Measurements from ENCODE around the gene LRCOL1.

The LRCOL1 gene

DNA sequence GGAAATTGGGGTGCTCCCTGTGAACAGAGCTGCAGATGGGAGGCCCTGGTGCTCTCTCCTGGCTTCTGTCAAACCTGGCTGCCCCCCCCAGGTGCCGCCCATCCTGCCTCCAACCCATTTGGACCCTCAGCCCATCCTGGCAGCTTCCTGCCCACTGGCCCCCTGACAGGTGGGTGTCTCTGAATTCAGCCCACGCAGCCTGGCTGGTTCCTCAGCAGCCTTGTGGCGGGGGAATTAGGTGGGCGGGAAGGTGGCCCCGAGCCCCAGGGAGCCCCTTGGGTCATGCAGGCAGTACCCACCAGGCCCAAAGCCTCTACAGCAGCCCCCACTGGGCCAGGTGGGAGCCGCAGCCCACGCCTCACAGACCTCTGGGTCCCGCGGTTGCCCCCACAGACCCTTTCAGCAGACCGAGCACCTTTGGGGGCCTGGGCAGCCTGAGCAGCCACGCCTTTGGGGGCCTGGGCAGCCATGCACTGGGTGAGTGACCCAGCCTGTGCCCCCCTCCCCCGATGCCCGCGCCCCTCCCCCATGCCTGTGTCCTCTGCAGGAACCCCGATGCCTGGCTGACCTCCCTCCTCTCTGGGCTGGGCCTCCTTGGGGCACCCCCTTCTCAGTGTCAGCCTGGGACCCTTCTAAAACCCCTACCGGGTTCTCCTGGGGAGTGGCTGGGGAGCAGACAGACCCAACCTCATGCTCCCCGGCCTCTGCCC, 28.9 kb downstream of the LRCOL1 start:
- no peak for DNase-seq

DNA sequence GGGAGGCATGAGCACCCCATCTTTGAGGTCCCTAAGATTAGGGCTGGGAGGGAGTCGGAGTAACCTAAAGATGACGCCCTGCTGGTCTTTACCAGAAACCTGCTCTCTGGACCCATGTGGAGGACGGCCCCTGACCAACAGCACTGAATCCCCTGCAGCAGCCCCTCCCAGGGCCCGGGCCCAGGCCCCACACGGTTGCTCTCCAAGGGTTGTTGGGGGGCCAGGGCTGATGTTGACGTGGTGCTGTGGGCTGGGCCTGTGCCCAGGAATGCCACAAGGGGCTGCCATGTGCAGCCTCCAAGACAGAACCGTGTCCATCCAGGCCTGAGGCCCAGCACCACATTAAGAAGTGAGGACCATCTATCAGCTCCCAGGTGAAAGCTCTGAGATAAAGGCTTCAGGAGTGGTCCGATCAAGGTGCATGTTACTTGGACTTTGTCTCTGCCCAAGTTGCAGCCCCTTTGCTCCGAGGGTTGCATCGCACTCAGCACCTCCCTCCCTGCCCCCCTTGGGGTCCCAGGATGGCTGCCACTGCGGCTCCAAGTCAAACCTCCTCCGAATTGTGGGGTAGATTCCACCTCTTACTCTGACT, 29.6 kb downstream of the LRCOL1 start:
- no peak for DNase-seq

DNA sequence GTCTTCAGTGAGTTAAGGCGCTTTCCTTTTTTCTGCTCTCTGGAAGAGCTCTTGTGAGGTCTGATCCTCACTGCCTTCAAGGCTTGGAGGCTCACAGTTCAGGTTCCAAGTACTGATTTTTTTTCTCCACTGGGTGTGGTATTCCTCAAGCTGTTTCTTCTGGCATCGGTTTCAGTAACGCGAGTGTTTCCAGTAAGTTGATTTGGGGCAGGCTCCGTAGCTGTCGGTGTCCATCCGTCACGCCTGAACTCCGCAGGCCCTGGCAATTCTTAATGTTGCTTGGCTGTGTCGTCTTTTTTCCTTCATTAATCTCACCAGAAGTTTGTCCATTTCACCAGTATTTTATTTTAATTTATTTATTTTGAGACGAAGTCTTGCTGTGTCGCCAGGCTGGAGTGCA, 30.6 kb downstream of the LRCOL1 start:
- DNase-seq: no peak

DNA sequence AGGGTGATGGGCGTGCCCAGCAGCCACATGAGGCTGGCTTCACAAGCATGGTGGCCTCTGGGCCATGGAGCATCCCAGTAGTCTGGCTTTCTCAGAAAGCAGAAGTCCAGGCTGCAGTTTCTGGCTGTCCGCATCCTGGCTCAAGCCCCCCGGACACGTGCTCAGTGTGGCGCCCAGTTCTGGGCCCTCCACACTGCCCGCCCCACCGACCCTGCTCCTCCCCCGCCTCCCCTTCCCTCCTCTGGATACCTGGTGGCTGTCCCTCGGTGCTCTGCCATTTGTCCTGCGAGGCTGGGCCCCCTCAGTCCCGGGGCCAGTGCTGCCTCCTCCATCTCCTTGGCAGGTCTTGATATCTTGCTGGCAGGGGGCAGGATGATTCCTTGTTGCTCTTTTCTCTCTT, 31.6 kb downstream of the LRCOL1 start:
- DNase-seq: no peak

DNA sequence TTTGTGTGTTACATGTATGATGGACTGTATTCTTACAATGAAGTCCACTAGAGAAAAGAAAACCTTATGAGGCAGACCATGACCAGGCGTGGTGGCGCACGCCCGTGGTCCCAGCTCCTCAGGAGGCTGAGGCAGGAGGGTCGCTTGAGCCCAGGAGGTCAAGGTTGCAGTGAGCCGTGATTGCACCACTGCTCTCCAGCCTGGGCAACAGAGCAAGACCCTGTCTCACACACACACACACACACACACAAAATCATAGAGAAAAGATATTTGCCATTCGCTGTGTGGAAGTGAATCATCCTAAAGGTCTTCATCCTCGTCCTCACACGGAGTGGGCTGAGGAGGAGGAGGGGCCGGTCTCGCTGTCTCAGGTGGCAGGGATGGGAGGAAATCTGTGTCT, 32.3 kb downstream of the LRCOL1 start:
- DNase-seq: no peak

DNA sequence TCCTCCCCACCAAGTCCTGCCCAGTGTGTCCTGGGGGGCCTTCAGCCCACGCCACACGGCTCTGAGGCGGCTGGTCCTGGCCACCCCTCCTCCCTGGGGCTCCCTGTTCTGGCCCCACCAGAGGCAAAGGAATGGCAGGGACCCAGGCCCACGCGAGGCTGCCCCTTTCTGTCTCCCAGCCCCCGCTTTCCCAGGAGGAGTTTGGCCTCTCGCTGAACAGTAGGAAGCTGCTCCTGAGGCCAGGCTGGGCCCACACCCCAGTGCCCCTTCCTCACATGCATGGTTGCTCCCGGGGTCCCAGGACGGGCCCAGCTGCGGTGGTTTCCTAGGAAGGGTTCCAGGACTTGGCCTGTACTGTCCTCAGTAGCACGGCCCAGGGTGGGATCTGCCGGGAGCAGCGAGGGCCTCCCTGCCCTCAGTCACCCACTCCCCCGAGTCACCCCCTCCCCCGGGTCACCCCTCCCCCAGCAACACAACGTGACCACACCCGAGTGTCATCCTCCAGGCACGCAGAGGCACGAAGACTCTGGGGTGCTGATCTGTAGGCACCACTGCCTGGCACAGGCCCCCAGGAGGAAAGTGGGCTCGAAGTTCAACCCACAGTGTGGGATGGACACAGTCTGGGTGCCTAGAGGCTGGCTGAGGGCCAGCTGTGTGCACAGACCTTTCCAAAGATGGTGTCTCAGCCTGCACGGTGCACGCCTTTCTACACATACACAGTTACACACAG, 33.0 kb downstream of the LRCOL1 start:
- no peak for DNase-seq

DNA sequence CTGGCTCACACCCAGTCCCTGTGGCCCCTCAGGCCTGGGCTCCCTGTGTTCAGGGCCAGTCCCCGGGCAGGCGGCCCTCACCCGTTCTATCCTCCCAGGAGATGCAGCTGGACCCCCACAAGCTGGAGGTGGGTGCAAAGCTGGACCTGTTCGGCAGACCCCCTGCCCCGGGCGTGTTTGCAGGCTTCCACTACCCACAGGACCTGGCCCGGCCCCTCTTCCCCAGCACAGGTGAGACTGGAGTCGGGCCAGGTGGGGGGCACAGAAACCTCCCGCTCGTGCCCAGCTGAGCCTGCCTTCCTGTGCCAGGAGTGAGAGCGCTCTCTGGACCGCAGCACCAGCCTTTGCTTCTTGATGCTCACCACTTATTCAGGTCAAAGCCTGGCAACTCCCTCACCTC, 33.7 kb downstream of the LRCOL1 start:
- DNase-seq: no peak

DNA sequence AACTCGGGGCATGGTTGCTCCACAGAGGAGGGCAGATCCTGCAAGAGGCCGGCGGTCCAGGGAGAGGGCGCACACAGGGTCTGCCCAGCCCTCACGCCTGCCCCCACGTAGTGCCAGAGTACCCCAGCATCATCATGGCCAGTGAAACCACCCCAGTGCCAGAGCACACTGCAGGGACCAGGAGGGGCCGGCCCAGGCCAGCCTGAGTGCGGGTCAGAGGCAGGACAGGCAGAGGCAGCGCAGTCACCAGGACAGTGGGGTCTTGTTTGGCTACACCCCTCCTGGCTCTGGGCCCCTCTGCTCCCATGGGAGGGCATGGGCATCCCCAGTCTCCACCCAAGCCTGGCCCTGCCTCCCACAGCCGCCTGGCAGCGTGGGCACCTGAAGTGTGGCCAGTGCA, 34.7 kb downstream of the LRCOL1 start:
- DNase-seq: no peak

DNA sequence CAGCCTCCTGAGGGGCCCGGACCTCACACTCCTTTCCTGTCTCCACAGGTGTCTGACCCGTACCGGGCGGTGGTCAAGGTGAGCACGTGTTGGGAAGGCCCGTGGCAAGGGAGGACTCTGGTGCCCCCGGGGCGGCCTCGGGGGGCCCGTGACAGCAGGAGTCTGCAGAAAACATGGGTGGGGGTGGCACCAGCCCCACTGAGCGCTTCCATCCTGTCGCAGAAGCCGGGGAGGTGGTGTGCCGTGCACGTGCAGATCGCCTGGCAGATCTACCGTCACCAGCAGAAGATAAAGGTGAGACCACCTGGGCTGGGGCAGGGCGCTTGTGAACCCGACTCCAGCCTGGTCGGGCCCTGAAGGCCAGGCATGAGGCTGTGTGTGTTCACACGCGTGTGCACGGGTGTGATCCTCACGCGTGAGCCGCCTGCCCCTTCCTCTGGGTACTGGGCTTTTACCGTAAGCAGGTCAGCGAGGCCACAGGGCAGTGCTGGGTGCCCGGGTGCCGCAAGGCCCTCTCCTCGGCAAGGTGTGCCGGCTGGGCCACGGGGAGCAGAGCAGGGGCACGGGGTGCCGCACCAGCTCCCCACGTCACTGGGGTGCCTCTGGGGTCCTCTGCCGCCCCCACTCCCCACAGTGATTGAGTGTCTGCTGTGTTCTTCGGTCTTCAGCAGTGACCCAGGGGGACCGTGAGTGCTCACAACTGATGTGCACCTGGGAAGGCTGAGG, 35.9 kb downstream of the LRCOL1 start:
- DNase-seq: no peak

DNA sequence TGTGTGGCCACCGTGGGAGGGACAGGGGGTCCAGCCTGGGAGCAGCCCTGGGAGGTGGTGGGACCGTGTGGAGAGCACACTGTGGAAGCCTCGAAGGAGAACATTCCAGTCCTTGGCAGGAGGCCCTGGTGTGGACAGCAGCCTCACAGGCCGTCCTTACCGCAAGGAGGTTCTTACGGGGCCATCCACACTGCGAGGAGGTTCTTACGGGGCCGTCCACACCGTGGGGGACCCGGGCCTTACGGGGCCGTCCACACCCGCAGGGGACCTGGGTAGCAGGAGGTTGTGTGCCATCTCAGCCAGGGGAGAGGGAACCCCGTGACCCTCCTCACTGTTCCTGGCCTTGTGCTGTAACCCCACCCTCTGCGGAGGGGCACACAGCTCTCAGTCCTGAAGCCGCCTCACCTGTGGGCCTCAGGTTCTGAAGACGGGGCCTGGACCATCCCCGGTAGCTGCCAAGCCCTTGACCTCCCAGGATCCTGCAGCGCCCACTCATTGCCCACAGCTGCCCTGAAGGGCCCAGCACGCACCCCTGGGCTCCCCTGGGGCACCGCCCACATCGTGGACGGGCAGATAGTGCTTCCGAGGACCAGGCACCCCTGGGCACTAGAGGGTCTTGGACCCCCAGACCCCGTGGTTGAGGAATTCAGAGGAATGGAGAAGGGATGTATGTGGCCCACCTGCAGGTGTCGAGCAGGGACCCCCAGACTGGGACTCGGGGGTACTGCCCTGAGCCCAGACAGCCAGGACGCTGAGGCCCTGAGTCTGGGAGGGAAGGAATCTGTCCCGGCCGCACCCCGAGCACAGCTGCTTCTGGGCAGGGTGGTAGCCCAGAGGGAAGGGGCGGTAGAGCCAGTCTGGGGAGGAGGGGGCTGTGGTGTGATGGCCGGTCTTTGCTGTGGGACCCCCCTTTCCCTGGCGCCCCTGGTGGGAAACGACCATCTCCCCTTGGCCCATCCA, 37.3 kb downstream of the LRCOL1 start:
- DNase-seq: no peak

DNA sequence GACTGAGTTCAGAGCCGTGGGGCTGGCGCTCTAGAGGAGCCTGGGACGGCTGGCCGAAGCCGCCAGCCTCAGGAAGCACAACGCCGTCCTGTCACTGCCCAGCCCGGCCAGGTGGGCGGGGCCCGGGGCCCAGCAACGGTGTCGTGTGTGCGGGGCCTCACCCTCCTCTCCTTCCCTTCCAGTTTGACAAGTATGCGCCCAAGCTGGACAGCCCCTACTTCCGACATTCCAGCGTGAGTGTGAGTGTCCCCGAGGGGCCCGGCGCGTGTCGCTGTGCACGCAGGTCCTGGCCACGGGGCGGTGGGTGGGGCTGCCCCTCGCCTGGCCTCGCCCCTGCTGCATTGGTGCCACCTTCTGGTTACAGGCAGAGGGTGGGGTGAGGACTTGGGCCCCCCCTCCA, 38.3 kb downstream of the LRCOL1 start:
- DNase-seq: no peak

DNA sequence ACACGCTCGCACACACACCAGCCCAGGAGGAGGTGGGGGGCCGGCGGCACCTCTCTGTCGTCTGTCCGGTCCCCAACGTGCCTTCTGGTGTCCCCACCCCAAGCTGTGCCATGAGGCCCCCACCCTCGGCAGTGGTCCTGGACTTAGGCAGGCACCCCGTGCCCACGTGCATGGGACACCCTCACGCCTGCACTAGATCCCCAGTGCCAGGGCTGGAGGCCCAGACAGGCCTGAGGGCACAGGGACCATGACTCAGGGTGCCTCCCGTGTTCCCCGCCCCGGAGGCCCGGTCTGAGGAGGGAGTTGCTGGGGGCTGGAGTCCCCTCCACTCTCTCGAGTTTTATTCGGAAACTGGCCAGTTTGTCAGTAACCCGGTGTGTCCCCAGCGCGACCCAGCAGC, 38.8 kb downstream of the LRCOL1 start:
- DNase-seq: no peak

DNA sequence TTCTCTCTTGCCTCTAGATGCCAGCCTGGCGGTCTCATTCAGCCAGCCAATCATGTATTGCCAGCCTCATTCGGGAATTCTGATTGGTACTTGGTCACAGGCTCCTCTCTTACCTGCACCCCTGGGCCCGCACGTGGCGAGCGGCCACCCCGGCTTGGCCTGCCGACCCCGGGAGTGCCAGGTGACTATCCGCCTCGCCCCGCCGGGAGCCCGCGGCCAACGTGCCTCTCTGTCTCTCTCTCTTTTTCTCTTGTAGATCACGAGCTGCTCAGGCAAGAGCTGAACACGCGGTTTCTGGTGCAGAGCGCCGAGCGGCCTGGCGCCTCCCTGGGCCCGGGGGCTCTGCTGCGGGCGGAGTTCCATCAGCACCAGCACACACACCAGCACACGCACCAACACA, 39.3 kb downstream of the LRCOL1 start:
- DNase-seq: no peak

DNA sequence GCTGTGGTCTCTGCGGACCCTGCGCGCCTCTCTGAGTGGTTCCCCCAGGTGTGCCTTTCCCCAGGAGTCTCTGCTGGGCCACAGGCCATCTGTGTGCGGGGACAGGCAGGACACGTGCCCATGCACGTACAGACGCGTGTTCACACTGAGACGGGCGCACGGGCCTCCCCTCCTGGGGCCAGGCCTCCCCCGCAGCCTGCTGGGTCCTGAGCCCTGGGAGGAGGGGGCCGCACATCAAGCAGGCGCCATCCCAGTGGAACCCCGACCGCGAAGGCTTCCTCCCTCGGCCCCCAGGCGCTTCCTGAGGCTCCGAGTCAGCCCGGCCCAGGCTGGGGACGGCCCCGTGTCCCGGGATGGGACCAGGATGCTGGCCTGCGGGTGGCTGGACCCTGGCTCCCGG, 39.7 kb downstream of the LRCOL1 start:
- DNase-seq: no peak

DNA sequence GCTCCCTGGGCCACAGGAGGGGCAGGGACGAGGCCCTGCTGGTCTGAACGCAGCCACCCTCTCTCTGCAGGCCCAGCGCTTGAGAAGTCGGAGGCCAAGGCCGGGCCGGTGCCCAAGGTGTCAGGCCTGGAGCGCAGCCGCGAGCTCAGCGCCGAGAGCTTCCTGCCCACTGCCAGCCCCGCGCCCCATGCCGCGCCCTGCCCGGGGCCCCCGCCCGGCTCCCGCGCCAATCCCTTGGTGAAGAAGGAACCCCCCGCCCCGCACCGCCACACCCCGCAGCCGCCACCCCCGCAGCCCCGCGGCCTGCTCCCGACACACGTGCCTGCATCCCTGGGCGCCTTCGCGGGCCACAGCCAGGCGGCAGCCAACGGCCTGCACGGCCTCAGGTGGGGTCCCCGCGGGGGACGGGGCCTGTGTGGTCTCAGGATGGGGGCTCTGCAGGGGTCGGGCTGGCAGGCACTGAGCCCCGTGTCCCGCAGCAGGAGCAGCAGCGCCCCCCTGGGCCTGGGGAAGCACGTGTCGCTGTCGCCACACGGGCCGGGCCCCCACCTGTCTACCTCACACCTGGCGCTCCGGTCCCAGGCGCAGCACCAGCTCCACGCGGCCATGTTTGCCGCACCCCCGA, 40.4 kb downstream of the LRCOL1 start:
- no peak for DNase-seq

DNA sequence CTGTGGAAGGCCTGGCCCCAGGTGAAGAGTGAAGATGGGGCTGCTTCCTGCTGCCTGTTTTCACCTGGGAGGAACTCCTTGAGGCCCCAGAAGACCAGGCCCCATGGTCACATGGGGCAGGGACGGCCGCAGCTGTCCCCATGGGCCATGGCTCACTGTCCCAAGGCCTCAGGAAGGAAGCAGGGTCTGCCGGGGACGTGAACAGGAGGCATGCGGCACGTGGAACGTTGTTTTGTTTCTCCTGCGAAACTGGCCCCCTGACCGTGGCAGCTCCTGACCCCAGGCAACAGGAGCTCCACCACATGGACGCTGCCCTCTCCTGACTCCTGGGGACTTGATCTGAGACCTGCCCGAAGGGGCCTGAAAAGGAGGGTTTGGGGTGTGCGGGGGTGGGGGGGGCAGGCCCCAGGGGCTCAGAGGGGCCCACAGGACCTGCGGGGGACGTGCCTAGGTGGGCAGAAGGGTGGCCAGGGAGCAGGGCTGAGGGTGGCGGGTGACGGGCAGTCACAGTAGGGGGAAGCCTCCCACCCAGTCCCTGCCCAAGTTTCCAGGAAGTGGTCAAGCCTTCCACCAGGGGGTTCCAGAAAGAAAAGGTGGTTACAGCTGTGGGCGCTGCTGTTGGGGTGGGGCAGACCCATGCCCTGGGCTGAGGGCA, 41.4 kb downstream of the LRCOL1 start:
- no peak for DNase-seq

DNA sequence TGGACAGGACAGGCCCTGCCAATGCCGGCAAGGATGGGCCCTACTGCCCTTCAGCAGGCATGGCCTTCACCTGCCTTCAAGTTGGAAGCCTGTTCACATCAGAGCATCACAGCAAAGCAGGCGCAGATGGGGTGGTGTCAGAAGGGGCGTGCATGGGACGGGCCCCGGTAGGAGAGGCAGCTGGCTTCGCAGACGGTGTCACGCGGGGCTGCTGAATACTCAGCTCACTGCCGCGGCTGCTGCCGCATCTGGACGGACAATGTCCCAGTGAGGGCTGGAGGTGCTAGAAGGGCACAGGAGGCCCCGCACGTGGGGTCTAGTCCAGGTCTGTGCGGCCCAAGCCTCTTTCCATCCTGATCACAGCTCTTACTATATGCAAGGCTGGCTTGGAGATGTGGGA, 42.1 kb downstream of the LRCOL1 start:
- no peak for DNase-seq

DNA sequence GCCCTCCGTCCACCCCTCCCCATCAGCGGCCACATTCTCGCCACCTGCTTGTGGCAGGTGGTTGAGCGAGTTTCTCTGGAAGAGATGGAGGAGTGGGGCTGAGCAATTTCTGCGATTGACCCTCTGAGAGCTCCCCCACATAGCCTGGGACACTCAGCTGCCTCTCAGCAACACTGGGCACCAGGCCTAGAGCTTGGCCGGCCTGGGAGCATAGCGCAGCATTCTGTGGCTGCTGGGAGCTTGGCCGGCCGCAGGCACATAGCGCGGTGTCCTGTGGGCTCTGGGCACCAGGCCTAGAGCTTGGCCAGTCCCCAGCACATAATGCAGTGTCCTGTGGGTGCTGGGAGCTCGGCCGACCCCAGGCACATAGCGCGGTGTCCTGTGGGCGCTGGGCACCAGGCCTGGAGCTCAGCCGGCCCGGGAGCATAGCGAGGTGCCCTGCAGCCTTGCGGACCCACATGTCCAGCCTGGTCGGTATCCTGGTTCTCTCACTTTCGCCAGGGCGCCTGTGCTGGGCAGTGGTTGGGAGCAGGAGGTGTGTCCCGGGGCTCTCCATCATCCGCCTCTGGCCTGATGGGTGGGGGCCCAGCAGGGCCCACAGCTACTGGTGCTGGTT, 43.8 kb downstream of the LRCOL1 start:
- DNase-seq: peak; percentile 74

DNA sequence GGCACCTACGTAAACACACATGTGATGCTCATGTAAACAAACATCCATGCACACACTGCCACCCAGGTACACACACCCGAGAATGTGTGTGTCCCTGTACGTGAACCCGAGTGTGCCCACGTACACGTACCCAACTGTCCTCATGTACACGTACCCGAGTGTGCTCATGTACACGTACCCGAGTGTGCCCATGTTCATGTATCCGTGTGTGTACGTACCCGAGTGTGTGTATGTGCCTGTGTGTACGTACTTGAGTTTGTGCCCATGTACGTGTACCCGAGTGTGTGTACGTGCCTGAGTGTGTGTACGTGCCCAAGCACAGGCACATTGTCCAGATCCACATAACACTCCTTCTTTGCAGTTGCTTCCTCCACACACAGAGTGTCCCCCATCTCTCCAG, 45.0 kb downstream of the LRCOL1 start:
- no peak for DNase-seq

DNA sequence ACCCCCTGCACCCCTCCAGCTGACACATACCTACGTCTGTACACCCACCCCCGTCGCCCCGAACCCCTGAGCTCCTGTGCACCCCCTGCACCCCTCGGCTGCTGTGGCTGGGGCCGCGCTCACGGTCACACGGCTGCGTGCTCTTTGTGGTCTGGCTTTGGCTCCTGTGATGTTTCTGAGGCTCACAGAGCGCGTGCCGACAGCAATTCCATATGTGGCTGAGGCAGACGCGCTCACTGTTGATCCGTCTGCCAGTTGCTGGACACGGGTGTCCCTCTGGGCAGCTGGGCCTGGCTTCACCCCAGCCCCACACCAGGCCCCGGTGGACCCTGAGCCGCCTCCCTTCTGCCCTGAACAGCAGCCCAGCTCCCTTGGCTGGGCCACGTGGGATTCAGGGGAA, 46.5 kb downstream of the LRCOL1 start:
- no peak for DNase-seq

DNA sequence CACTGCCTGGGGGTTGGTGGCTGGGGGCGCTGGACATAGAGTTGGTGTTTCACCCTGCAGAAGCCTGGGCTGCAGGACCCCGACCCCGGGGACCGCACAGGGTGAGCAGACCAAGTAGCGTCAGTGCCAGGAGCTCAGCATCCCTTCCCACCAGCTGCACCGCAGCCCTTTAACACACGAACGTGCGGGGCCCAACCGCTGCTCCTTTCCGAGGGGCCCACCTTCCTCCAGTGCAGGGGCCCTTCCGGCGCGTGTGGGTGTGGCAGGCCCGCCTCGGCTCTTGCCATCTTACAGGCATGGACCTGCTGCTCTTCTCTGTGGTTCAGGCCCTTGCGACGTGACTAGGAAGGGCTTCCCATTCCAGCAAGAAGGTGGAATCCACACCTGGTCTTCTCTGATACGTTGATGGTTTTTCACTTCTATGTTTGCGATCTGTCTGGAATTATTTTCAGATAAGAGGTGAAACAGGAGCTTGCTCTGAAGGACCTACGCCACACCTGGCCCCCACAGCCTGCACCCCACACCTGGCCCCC, 47.8 kb downstream of the LRCOL1 start:
- no peak for DNase-seq
